Psoas muscle (tissue), 8 donors: Measurements from ENCODE around the gene DAND5. TPM values are rescaled to one million over a fixed set of nuclear protein-coding genes. Genes with fewer than 3 reads are reported as not detected.

Experiments
- ATAC-seq, 4 donors: fragments of 200-7000 bp; cut with Tn5 transposase; one replicate each; pipeline ENCODE4 v1.9.1; 2020; ENCODE audit warnings: moderate library complexity in 3 of 4, mild to moderate bottlenecking in 2 of 4
- DNase-seq, 2 donors: peaks; one replicate each; pipeline ENCODE4 v3.0.0-alpha.2; 2020
- H3K27ac ChIP-seq: fragments of 200-600 bp; one replicate; pipeline ENCODE4 v1.8.0; 2022
- H3K27me3 ChIP-seq, 3 donors: fragments of 200-600 bp in 1 of 3; one replicate each; pipeline versions ENCODE4 v1.6.1 to v1.8.0; 2013 to 2022; ENCODE audit warnings: low read length in 2 of 3, mild to moderate bottlenecking in 2 of 3, moderate library complexity in 1 of 3; ENCODE audit not compliant: insufficient read depth in 3 of 3
- H3K36me3 ChIP-seq, 2 donors: fragments of 200-600 bp in 1 of 2; one replicate each; pipeline versions ENCODE4 v1.6.1 to v1.8.0; 2013 to 2022; ENCODE audit warnings: low read depth in 1 of 2, mild to moderate bottlenecking in 1 of 2, moderate library complexity in 1 of 2; ENCODE audit not compliant: insufficient read depth in 1 of 2
- H3K4me1 ChIP-seq: fragments of 200-600 bp; one replicate; pipeline ENCODE4 v1.8.0; 2022
- H3K4me3 ChIP-seq: fragments of 200-600 bp; one replicate; pipeline ENCODE4 v1.8.0; 2022; ENCODE audit warnings: mild to moderate bottlenecking
- H3K9me3 ChIP-seq: fragments of 200-600 bp; one replicate; pipeline ENCODE4 v1.8.0; 2022
- WGBS, 3 donors: extraction: QIAGEN DNeasy Blood & Tissue Kit; methylation state at CpG; one replicate each; pipeline versions ENCODE4 v1.1.6 to v1.1.7; 2013; 5-methylcytosine and 5-hydroxymethylcytosine counted together
- intact Hi-C, 2 donors: fragments of 100-400 bp; cut with DNase I; formaldehyde crosslinking; loops; one replicate each; pipeline versions ENCODE4 v1.11.0 to v1.14.2; 2022
- polyA plus RNA-seq, 3 donors: library from polyadenylated mRNA; stranded (reverse); fragments of 200-250 nt; gene quantifications; one replicate each; pipeline ENCODE4 v1.2.3, GENCODE V29; 2013
- total RNA-seq, 4 donors: library from RNA; stranded (reverse); fragmentation: NEBNext Ultra II Directional in 2 of 4; extraction: Animal tissue kit (Norgen Biotek cat#: 25700) in 2 of 4; gene quantifications; one replicate each; pipeline versions ENCODE4 v1.2.1 to v1.2.4, GENCODE V29; 2021 to 2023
- TF ChIP-seq, protein P1 (sequence below): fragments of 200-600 bp; IDR thresholded peaks from one replicate; pipeline ENCODE4 v1.8.0; 2022; ENCODE audit warnings: antibody characterized with exemption
- donor health status: healthy with polysubstance abuse.
- donor health status: DM: no; HTN: no; CAD: no; lungs with moderate emphysema.
- donor health status: Bipolar disorder and iron deficiency.
- donor health status: healthy.
- donor health status: DM: yes; HTN: yes; CAD: no.
- donor health status: DM: no; HTN: no; CAD: no.
- donor health status: DM: no; HTN: no; CAD: no.
- donor health status: DM: yes; HTN: yes; CAD: no.

Gene DAND5
- total and polyA plus RNA-seq, 7 donors, result 0.26 TPM; not detected in 6

DNA sequence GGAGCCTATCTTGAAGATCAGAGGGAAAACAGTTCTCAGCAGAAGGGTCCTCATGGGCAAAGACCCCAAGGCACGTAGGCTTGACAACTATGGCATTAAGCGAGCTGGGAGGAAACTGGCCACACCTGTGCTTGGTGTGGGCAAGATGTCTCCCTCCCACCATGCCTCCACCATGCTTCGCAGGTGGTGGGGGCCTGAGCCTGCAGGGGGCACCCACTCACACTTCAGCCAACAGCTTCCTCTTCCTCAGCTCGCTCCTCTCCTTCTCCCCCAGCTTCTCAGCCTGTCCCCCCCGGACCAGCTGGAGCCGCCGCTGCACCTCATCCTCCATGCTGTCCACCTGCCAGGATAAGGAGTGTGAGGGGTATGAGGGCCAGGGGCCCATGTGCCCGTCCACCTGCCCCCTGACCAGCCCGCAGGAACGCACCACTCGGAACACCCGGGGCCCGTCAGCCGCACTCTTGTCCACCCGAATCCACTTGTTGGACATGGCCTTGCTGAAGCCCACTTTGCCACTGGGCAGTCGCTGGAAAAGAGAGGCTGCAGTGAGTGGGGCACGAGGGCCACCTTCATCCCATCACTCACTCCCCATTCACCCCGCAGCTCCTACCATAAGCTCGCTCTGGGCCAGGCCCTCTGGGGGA lies 39.3 kb upstream of the DAND5 start:
- Histone ChIP-seq H3K27ac (no peak overlapping the region), H3K4me3 (no peak overlapping the region), H3K36me3 (peaks cover 5 to 62% of the 10 kb centered on the region in 2 donors), H3K9me3 (no peaks in the 10 kb centered on the region), H3K4me1 (peaks cover 8% of the 10 kb centered on the region), H3K27me3 (no peaks in the 10 kb centered on the region)
- WGBS, 3 donors, result 84 to 92% (median 91%) methylated on average over 19 of the region's 19 CpGs
- intact Hi-C loops, result loop anchor here in 1 of 2 donors (10.0 kb wide), 1 partner anchor 125 kb away; the partner anchor contains the start of genes PRDX2, RNASEH2A and THSD8
- DNase-seq (no peak), ATAC-seq (no peak)
- TF ChIP-seq, protein P1, sequence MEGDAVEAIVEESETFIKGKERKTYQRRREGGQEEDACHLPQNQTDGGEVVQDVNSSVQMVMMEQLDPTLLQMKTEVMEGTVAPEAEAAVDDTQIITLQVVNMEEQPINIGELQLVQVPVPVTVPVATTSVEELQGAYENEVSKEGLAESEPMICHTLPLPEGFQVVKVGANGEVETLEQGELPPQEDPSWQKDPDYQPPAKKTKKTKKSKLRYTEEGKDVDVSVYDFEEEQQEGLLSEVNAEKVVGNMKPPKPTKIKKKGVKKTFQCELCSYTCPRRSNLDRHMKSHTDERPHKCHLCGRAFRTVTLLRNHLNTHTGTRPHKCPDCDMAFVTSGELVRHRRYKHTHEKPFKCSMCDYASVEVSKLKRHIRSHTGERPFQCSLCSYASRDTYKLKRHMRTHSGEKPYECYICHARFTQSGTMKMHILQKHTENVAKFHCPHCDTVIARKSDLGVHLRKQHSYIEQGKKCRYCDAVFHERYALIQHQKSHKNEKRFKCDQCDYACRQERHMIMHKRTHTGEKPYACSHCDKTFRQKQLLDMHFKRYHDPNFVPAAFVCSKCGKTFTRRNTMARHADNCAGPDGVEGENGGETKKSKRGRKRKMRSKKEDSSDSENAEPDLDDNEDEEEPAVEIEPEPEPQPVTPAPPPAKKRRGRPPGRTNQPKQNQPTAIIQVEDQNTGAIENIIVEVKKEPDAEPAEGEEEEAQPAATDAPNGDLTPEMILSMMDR, result no peak

DNA sequence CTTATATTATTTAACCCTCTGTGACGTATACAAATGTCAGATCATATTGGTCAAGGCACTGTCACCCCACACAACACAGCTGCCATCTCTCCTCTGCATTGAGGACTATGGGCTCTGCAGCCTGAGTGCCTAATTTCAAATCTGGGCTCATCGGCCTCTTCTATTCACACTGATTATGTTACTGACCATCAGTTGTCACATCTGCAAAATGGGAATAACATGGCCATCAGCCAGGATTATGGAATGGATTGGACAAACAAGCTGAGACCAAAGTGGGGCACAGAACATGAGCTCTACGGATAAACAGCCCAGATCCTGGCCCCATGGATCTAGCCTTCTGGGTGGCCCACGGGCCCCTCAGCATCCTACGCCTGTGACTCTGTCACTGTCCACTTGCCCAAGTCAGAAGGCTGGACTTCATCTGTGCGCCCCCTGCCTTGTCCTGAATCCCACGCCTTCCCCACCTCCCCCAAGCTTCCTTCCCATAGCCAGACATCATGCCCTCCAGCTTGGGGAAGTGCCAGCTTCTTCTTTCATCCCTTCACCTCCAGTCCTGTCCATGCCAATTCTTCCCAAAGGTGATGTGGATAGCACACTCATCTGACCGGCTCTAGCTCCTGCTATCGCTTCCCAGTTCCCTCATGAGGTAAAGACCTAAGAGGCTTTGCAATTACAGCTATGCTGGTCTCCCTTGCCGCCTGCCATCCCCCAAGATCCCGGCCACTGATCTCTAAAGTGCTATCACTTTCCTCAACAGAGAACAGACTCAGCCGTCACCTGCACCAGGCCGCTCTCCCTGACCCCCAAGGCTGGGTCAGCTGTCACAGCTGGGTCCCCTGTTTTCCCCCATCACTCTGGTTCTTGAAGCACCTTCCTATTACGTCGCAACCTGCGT lies 36.7 kb upstream of the DAND5 start:
- DNase-seq, result no peak
- H3K4me1 ChIP-seq, result peaks cover 11% of the 10 kb centered on the region
- no peaks in the 10 kb centered on the region for H3K27me3 ChIP-seq
- peak in 3 of 4 donors; percentile 4 to 9 (median 5) for ATAC-seq
- H3K4me3 ChIP-seq, result peak overlapping the region; percentile 94
- no peaks in the 10 kb centered on the region for H3K9me3 ChIP-seq
- H3K27ac ChIP-seq, result peak overlapping the region; percentile 86
- TF ChIP-seq, protein P1, result no peak
- 29 to 32% (median 29%) methylated on average over 16 of the region's 16 CpGs for WGBS, 3 donors
- intact Hi-C loops, result loop anchor here in 1 of 2 donors (10.0 kb wide), 1 partner anchor 128 kb away; the partner anchor contains the start of genes PRDX2, RNASEH2A and THSD8
- H3K36me3 ChIP-seq, result peaks cover 5 to 37% of the 10 kb centered on the region in 2 donors

DNA sequence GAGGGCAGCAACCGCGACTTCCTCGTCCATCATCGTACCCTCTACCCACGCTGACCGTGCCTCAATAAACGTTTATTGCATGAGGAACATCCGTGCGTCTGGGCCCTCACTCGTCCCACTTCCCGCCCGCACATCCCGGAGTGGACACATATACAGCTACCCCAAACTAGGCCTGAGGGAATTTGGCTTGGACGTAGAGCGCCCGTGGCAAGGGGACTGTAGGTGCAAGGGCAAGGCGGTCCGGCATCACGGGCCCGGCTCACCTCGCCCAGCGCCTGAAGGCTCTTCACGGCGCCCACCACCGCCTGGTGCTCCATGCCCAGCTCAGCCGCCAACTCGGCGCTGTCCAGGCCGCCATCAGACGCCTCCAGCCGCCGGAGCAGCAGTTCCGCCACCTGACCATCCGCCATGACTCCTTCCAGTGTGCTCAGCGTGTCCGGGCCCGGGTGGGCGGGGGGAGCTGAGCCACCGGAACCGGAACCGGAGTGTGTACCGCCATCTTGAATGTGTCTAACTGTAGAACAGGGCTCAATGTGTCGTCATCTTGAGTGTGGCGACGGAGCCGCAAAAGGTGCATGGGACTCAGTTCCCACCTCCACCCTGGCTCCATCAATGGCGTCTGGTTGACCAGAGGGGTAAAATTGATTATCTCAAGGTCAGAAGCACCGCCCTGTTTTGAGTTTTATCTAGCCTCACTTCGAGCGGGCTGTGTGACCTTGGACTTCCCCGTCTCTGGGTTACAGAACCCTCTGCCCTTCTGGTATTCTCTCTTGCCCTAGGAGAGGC lies 35.9 kb upstream of the DAND5 start, which contains the start of gene FARSA:
FARSA (minus strand) TSS at position 425 of the 786 bp plus-strand sequence; CDS start at position 410, 15 bp downstream.
- DNase-seq (peak; percentile 95), ATAC-seq (peak; percentile 81 to 84 (median 84))
- Histone ChIP-seq H3K27ac (peak within 1 kb of the TSS; percentile 86), H3K27me3 (no peaks in the 10 kb centered on the region), H3K4me3 (peak within 1 kb of the TSS; percentile 94), H3K36me3 (peaks cover 0 to 28% of the 10 kb centered on the region in 2 donors), H3K4me1 (peaks cover 14% of the 10 kb centered on the region), H3K9me3 (no peaks in the 10 kb centered on the region)
- intact Hi-C loops, result loop anchor here in 1 of 2 donors (10.0 kb wide), 1 partner anchor 129 kb away; the partner anchor contains the start of genes PRDX2, RNASEH2A and THSD8
- TF ChIP-seq, protein P1, result no peak
- 2 to 3% (median 3%) methylated on average over 49 to 51 of the region's 51 CpGs for WGBS, 3 donors

DNA sequence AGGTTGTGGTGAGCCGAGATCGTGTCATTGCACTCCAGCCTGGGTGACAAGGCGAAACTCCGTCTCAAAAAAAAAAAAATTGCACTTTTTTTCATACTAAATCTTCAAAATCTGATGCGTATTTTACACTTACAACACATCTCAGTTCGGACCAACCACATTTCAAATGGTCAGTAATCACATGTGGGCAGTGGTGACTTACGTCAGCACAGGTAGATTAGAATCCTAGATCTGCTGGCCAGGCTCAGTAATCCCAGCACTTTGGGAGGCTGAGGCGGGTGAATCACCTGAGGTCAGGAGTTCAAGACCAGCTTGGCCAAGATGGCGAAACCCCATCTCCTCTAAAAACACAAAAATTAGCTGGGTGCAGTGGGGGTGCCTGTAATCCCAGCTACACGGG lies 34.3 kb upstream of the DAND5 start:
- H3K9me3 ChIP-seq, result no peaks in the 10 kb centered on the region
- intact Hi-C loops, result loop anchor here in 1 of 2 donors (10.0 kb wide), 1 partner anchor 130 kb away; the partner anchor contains the start of genes PRDX2, RNASEH2A and THSD8
- peaks cover 21% of the 10 kb centered on the region for H3K4me1 ChIP-seq

More for the DNA sequence above, 34.3 kb upstream of the DAND5 start:
- TF ChIP-seq, protein P1, result no peak
- no peaks in the 10 kb centered on the region for H3K27me3 ChIP-seq
- DNase-seq (no peak), ATAC-seq (no peak)
- WGBS, 3 donors, result 87 to 90% (median 89%) methylated on average over 10 of the region's 10 CpGs
- no peak overlapping the region for H3K4me3 ChIP-seq
- peaks cover 3 to 21% of the 10 kb centered on the region in 2 donors for H3K36me3 ChIP-seq
- no peak overlapping the region for H3K27ac ChIP-seq
